ENCODE measurements around the gene CRYL1.

The CRYL1 gene

GRCh38 chr13:20362484-20363041, 163.1 kb downstream of the CRYL1 start:
- Histone ChIP-seq H3K36me3 (ENCODE audit: control insufficient read depth, insufficient read depth, low read length) (no peaks in the 10 kb centered on the region), H3K27ac (ENCODE audit: low read length) (no peak overlapping the region), H3K4me3 (ENCODE audit: low read length) (no peak overlapping the region), H3K4me1 (ENCODE audit: control insufficient read depth, insufficient read depth, low read length) (no peaks in the 10 kb centered on the region), H3K27me3 (ENCODE audit: control insufficient read depth, insufficient read depth, low read length) (peaks cover 5% of the 10 kb centered on the region; the same call in 1 of the 2 replicates), H3K9me3 (ENCODE audit: control insufficient read depth, insufficient read depth, low read length) (no peaks in the 10 kb centered on the region)
- DNase-seq (ENCODE audit: low read depth, low spot score): no peak
- no CpG with 5 or more reads among the region's 17 CpGs for WGBS (ENCODE audit: insufficient coverage, insufficient read length)

DNA sequence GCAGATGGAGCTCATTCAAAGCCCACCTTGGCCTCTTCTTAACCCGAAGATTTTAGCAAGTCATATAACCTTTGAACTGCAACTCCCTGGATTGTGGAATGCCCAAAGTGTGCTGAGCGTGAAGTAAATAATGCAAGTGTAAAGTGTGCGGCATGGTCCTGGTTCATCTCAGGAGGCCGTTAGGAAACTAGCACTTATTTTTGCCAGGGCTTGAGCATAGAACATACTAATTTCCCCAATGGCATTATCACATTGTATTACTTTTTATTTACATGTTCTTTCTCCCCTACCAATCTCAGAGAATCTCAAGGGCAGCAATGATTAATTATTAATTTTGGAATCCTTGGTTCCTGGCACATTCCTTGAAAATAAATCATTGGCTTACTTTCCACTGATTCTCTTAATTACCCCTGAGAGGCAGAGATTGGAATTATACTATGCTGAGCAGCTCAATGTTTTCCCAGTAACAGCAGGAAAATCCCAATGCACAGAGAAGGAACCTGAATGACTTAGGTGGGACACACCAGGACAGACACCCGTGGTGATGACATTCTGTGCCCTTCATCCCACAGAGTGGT, 164.7 kb downstream of the CRYL1 start:
- H3K36me3 ChIP-seq (ENCODE audit: control insufficient read depth, insufficient read depth, low read length): no peaks in the 10 kb centered on the region
- no CpG with 5 or more reads among the region's 5 CpGs for WGBS (ENCODE audit: insufficient coverage, insufficient read length)
- H3K27me3 ChIP-seq (ENCODE audit: control insufficient read depth, insufficient read depth, low read length): peaks cover 5% of the 10 kb centered on the region; the same call in 1 of the 2 replicates
- no peaks in the 10 kb centered on the region for H3K9me3 ChIP-seq (ENCODE audit: control insufficient read depth, insufficient read depth, low read length)
- H3K4me1 ChIP-seq (ENCODE audit: control insufficient read depth, insufficient read depth, low read length): no peaks in the 10 kb centered on the region
- H3K4me3 ChIP-seq (ENCODE audit: low read length): no peak overlapping the region
- no peak overlapping the region for H3K27ac ChIP-seq (ENCODE audit: low read length)
- DNase-seq (ENCODE audit: low read depth, low spot score): no peak

GRCh38 chr13:20360041-20360491, 165.6 kb downstream of the CRYL1 start:
- no peak overlapping the region for H3K4me3 ChIP-seq (ENCODE audit: low read length)
- H3K4me1 ChIP-seq (ENCODE audit: control insufficient read depth, insufficient read depth, low read length): no peaks in the 10 kb centered on the region
- peaks cover 5% of the 10 kb centered on the region; the same call in 1 of the 2 replicates for H3K27me3 ChIP-seq (ENCODE audit: control insufficient read depth, insufficient read depth, low read length)
- H3K27ac ChIP-seq (ENCODE audit: low read length): no peak overlapping the region
- DNase-seq (ENCODE audit: low read depth, low spot score): no peak
- no CpG with 5 or more reads among the region's 3 CpGs for WGBS (ENCODE audit: insufficient coverage, insufficient read length)
- H3K9me3 ChIP-seq (ENCODE audit: control insufficient read depth, insufficient read depth, low read length): no peaks in the 10 kb centered on the region
- H3K36me3 ChIP-seq (ENCODE audit: control insufficient read depth, insufficient read depth, low read length): no peaks in the 10 kb centered on the region

DNA sequence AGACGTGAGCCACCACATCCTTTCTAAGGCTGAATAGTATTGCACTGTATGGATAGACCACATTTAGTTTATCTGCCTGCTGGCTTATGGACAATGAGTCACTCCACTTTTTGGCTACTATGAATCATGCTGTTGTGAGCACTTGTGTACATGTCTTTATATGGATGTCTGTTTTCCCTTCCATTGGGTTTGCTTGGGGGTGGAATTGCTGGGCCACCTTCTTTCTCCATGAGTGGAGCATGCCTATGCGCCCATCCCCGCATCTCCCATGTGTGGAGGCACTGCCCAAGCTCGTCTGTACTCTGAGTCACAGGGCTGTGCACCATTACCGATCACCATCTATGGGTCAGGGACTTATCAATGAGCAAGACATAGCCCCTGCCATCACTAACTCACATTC, 166.3 kb downstream of the CRYL1 start:
- no peaks in the 10 kb centered on the region for H3K36me3 ChIP-seq (ENCODE audit: control insufficient read depth, insufficient read depth, low read length)
- H3K4me3 ChIP-seq (ENCODE audit: low read length): no peak overlapping the region
- no peak for DNase-seq (ENCODE audit: low read depth, low spot score)
- WGBS (ENCODE audit: insufficient coverage, insufficient read length): no CpG with 5 or more reads among the region's 5 CpGs
- H3K27ac ChIP-seq (ENCODE audit: low read length): no peak overlapping the region
- no peaks in the 10 kb centered on the region for H3K9me3 ChIP-seq (ENCODE audit: control insufficient read depth, insufficient read depth, low read length)
- no peaks in the 10 kb centered on the region for H3K4me1 ChIP-seq (ENCODE audit: control insufficient read depth, insufficient read depth, low read length)
- peaks cover 2% of the 10 kb centered on the region; the same call in 1 of the 2 replicates for H3K27me3 ChIP-seq (ENCODE audit: control insufficient read depth, insufficient read depth, low read length)

- Histone ChIP-seq H3K27ac (ENCODE audit: low read length) (no peak overlapping the region), H3K4me1 (ENCODE audit: control insufficient read depth, insufficient read depth, low read length) (no peaks in the 10 kb centered on the region), H3K36me3 (ENCODE audit: control insufficient read depth, insufficient read depth, low read length) (no peaks in the 10 kb centered on the region), H3K27me3 (ENCODE audit: control insufficient read depth, insufficient read depth, low read length) (peaks cover 2% of the 10 kb centered on the region; the same call in 1 of the 2 replicates), H3K9me3 (ENCODE audit: control insufficient read depth, insufficient read depth, low read length) (no peaks in the 10 kb centered on the region), H3K4me3 (ENCODE audit: low read length) (no peak overlapping the region)
- DNase-seq (ENCODE audit: low read depth, low spot score): no peak
- no CpG with 5 or more reads among the region's 8 CpGs for WGBS (ENCODE audit: insufficient coverage, insufficient read length)
Measured at GRCh38 chr13:20358022-20358421, 167.6 kb downstream of the CRYL1 start.

DNA sequence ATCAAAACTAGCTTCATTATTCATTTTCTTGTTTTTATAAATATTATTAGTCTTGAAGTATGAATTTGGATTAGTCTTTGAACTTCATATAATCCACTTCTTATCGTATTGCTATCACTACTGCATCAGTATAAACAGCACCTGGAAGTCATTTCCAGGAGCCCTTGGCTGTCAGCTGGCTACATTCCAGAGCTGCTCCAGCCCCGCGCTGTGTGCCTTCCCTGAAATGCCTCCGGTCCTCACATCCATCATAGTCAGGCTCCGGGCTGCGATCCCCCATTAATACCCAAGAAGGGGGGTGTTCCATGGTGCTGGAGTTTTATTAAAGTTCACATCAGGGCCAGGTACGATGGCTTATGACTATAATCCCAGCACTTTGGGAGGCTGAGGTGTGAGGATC, 169.2 kb downstream of the CRYL1 start:
- peaks cover 2% of the 10 kb centered on the region; the same call in 1 of the 2 replicates for H3K27me3 ChIP-seq (ENCODE audit: control insufficient read depth, insufficient read depth, low read length)
- no peaks in the 10 kb centered on the region for H3K9me3 ChIP-seq (ENCODE audit: control insufficient read depth, insufficient read depth, low read length)
- no peak overlapping the region for H3K27ac ChIP-seq (ENCODE audit: low read length)
- DNase-seq (ENCODE audit: low read depth, low spot score): no peak
- no peaks in the 10 kb centered on the region for H3K4me1 ChIP-seq (ENCODE audit: control insufficient read depth, insufficient read depth, low read length)
- no peaks in the 10 kb centered on the region for H3K36me3 ChIP-seq (ENCODE audit: control insufficient read depth, insufficient read depth, low read length)
- WGBS (ENCODE audit: insufficient coverage, insufficient read length): no CpG with 5 or more reads among the region's 7 CpGs
- no peak overlapping the region for H3K4me3 ChIP-seq (ENCODE audit: low read length)

- no peaks in the 10 kb centered on the region for H3K4me1 ChIP-seq (ENCODE audit: control insufficient read depth, insufficient read depth, low read length)
- no peaks in the 10 kb centered on the region for H3K27me3 ChIP-seq (ENCODE audit: control insufficient read depth, insufficient read depth, low read length)
- H3K4me3 ChIP-seq (ENCODE audit: low read length): no peak overlapping the region
- H3K36me3 ChIP-seq (ENCODE audit: control insufficient read depth, insufficient read depth, low read length): no peaks in the 10 kb centered on the region
- no peaks in the 10 kb centered on the region for H3K9me3 ChIP-seq (ENCODE audit: control insufficient read depth, insufficient read depth, low read length)
- DNase-seq (ENCODE audit: low read depth, low spot score): no peak
- WGBS (ENCODE audit: insufficient coverage, insufficient read length): no CpG with 5 or more reads among the region's 3 CpGs
- no peak overlapping the region for H3K27ac ChIP-seq (ENCODE audit: low read length)
Measured at GRCh38 chr13:20354722-20355121, 170.9 kb downstream of the CRYL1 start.

- no CpG with 5 or more reads among the region's 2 CpGs for WGBS (ENCODE audit: insufficient coverage, insufficient read length)
- H3K9me3 ChIP-seq (ENCODE audit: control insufficient read depth, insufficient read depth, low read length): no peaks in the 10 kb centered on the region
Measured at GRCh38 chr13:20353973-20354372, 171.7 kb downstream of the CRYL1 start.

More at GRCh38 chr13:20353973-20354372, 171.7 kb downstream of the CRYL1 start:
- H3K27ac ChIP-seq (ENCODE audit: low read length): no peak overlapping the region
- H3K27me3 ChIP-seq (ENCODE audit: control insufficient read depth, insufficient read depth, low read length): no peaks in the 10 kb centered on the region
- no peak for DNase-seq (ENCODE audit: low read depth, low spot score)
- H3K4me1 ChIP-seq (ENCODE audit: control insufficient read depth, insufficient read depth, low read length): no peaks in the 10 kb centered on the region
- H3K36me3 ChIP-seq (ENCODE audit: control insufficient read depth, insufficient read depth, low read length): no peaks in the 10 kb centered on the region
- H3K4me3 ChIP-seq (ENCODE audit: low read length): no peak overlapping the region
